Activated T-helper 1 cell treated with anti-CD3 and anti-CD28 coated beads, Interleukin-12 subunit alpha, Interleukin-12 subunit beta, Interleukin-2, Interleukin-4 antibody, amounts not matched to agents 30 ng/mL and 10 ng/mL and 1 ng/mL, durations not matched to agents 14 hours and 24 hours and 36 hours (primary cell): ENCODE measurements around the gene TRPM2. TPM values are rescaled to one million over a fixed set of nuclear protein-coding genes. Genes with fewer than 3 reads are reported as not detected.
"Not testable (repeated sequence)": the region's sequence is repeated elsewhere in the genome, so short reads cannot be mapped to it uniquely, and the experiment has no call there.

Experiments
- DNase-seq: peaks from one replicate; pipeline ENCODE4 v3.0.0; 2021; ENCODE audit warnings: low spot score
- H3K27ac Mint-ChIP-seq: one replicate; pipeline ENCODE4 v1.8.0; 2021; ENCODE audit warnings: mild to moderate bottlenecking, mixed read lengths
- H3K27me3 Mint-ChIP-seq: one replicate; pipeline ENCODE4 v1.8.0; 2022; ENCODE audit warnings: mild to moderate bottlenecking, moderate library complexity, mixed read lengths; ENCODE audit not compliant: insufficient read depth
- H3K36me3 Mint-ChIP-seq: one replicate; pipeline ENCODE4 v1.8.0; 2021; ENCODE audit warnings: low read depth, mixed read lengths
- H3K4me1 Mint-ChIP-seq: one replicate; pipeline ENCODE4 v1.8.0; 2021; ENCODE audit warnings: low read depth, mixed read lengths
- H3K4me3 Mint-ChIP-seq: one replicate; pipeline ENCODE4 v1.8.0; 2021; ENCODE audit warnings: mild to moderate bottlenecking, moderate library complexity, mixed read lengths
- H3K9me3 Mint-ChIP-seq: one replicate; pipeline ENCODE4 v1.8.0; 2021; ENCODE audit warnings: mixed read lengths
- intact Hi-C: fragments of 100-400 bp; cut with micrococcal nuclease; formaldehyde crosslinking; loops from one replicate; pipeline ENCODE4 v1.15.1; 2024
- total RNA-seq: library from RNA; stranded (reverse); gene quantifications from 2 replicates; pipeline ENCODE4 v1.2.3, GENCODE V29; 2022

TRPM2 gene
- total RNA-seq, 1 donor from 2014 or later, result 15.2 TPM

DNA sequence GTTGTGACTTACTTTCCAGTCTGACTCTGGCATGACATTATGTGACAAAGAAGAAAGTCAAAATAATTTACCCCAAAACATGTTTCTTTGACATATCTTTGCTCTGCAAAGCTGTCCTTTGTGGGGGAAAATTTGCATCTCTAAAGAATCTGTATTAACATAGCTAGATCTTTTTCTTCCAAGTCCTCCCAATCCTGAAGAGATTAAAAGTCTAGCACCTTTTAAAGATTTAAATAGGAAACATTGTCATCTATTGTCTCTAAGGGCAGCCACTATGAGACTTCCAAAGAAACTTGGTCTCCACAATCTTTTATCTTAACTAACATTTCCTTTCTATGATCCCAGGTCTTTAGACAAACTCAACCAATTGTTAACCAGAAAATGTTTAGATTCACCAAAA is 117.9 kb downstream of the TRPM2 start:
- Mint-ChIP-seq H3K4me3 (no peak overlapping the region), H3K36me3 (no peaks in the 10 kb centered on the region), H3K27me3 (no peaks in the 10 kb centered on the region), H3K4me1 (no peaks in the 10 kb centered on the region), H3K9me3 (no peaks in the 10 kb centered on the region), H3K27ac (no peak overlapping the region)
- DNase-seq, result no peak
- intact Hi-C loops, result no loop called here

DNA sequence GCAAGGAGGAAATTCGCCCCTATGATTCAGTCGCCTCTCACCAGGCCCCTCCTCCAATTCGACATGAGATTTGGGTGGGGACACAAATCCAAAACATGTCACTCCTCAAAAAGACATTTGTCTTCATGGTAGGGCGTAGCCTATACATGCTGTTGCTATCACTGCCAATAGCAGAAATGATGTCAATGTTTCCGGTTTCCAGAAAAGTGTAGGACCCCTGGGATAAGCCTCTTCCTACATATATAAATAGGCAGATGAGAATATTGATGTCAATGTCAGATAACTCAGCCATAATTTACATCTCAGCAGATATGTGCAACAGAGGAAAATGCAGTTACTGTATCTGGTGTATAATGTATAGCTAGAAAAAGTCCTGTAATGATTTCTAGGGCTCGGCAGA is 118.6 kb downstream of the TRPM2 start:
- H3K27me3 Mint-ChIP-seq, result no peaks in the 10 kb centered on the region
- no peaks in the 10 kb centered on the region for H3K36me3 Mint-ChIP-seq

DNA sequence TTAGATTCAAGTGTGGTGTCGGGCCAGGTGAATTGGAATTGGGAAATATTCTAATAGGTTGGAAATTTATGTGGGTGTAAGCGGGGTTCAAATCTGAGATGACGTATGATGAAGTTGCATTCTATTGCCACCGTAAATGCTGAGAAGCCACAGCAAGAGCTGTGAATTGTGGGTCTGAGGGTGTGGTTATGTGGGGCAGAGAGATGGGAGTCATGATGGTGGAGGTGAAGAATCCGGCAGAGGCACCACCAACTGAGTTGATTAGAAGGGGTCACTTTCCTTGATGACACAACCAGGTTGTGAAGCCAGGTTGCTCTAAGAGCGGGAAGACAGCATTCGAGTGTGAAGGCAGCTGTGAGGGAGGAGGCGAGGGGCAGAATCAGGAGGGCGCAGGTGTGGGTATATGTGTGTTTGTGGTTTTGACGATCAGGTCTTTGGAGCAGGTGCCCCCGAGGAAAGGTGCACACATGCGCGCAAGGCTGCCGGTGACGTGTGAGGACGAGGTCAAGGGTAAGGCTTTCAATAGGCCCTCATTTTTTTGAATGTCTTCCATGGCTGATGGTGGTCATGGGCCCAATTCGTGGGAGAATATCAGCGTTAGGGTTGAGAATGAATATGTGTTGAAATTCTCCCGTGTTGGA is 120.6 kb downstream of the TRPM2 start:
- no peak overlapping the region for H3K27ac Mint-ChIP-seq
- intact Hi-C loops, result no loop called here

More for the DNA sequence above, 118.6 kb downstream of the TRPM2 start:
- no peak overlapping the region for H3K4me3 Mint-ChIP-seq
- no peaks in the 10 kb centered on the region for H3K9me3 Mint-ChIP-seq
- H3K4me1 Mint-ChIP-seq, result no peaks in the 10 kb centered on the region
- H3K27ac Mint-ChIP-seq, result no peak overlapping the region
- DNase-seq, result no peak
- intact Hi-C loops, result no loop called here

DNA sequence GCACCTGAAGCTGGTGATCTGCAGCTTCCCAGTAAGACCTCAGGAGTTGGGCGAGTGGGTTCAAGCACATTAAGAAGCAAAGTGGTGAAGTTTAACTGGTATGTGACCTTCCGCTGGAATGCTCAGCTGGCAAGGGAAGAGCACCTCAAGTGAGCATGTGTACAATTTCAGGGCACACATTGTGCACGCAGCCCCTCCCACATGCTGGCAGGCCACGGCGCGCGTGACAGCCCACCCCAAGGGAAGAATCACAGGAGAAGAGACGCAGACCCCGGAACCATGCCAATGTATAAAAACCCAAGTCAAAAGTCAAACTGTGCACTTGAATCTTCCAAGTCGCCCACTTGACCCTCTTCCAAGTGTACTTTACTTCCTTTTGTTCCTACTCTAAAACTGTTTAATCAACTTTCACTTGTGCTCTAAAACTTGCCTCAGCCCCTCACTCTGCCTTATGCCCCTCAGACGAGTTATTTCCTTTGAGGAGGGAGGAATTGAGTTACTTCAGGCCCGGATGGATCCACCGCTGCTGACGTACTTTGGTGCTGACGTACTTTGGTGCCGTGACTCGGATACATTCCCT is 121.9 kb downstream of the TRPM2 start:
- intact Hi-C loops, result loop anchor here (5.0 kb wide), 1 partner anchor 123 kb away; the partner anchor contains the start of gene TRPM2
- Mint-ChIP-seq H3K9me3 (no peaks in the 10 kb centered on the region), H3K4me3 (no peak overlapping the region), H3K27me3 (peaks cover 3% of the 10 kb centered on the region), H3K27ac (no peak overlapping the region), H3K4me1 (peaks cover 12% of the 10 kb centered on the region), H3K36me3 (no peaks in the 10 kb centered on the region)
- no peak for DNase-seq

More for the DNA sequence above, 120.6 kb downstream of the TRPM2 start:
- no peaks in the 10 kb centered on the region for H3K9me3 Mint-ChIP-seq
- no peak for DNase-seq
- no peaks in the 10 kb centered on the region for H3K36me3 Mint-ChIP-seq
- H3K27me3 Mint-ChIP-seq, result peaks cover 3% of the 10 kb centered on the region
- peaks cover 4% of the 10 kb centered on the region for H3K4me1 Mint-ChIP-seq
- no peak overlapping the region for H3K4me3 Mint-ChIP-seq

DNA sequence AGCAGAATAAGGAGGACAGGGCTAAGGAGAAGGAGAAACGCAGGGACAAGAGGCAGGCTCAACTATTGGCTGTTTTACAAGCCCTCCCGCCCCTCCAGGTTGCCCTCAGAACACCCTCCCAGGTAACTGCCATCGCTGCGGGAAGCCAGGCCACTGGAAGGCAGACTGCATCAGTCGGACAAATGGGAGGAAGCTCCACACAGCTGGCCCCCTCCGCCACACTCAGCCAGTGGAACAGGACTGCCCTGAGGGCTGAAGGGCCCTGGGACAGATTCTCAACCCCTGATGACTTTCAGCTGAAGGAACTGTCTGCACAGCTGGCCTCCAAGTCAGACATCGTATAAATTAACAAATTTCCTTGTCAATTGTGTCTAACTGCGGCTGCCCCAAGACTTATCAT is 123.7 kb downstream of the TRPM2 start:
- Mint-ChIP-seq H3K27me3 (peaks cover 3% of the 10 kb centered on the region), H3K4me3 (no peak overlapping the region), H3K27ac (no peak overlapping the region), H3K9me3 (no peaks in the 10 kb centered on the region), H3K36me3 (no peaks in the 10 kb centered on the region), H3K4me1 (peaks cover 12% of the 10 kb centered on the region)
- intact Hi-C loops, result loop anchor here (5.0 kb wide), 1 partner anchor 125 kb away; the partner anchor contains the start of gene TRPM2
- DNase-seq, result no peak

DNA sequence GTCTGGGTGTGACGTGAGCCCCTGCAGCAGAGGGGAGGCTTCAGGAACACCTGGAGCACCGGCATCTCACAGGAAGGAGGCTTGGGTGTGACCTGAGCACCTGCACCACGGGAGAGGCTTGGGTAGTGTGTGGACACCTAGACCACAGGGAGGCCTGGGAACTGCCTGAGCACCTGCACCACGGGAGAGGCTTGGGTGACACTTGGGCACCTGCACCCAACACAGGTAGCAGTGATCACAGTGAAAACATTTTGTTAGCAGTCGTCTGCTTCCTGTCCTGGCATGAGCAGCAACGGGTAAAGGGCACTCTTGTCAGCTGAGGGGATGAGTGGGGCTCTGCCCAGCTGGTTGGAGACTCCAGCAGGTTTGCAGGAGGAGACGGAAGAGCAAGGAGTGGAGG is 124.3 kb downstream of the TRPM2 start:
- peaks cover 3% of the 10 kb centered on the region for H3K27me3 Mint-ChIP-seq
- no peaks in the 10 kb centered on the region for H3K9me3 Mint-ChIP-seq
- no peak for DNase-seq
- H3K4me1 Mint-ChIP-seq, result peaks cover 12% of the 10 kb centered on the region
- intact Hi-C loops, result loop anchor here (5.0 kb wide), 1 partner anchor 125 kb away; the partner anchor contains the start of gene TRPM2
- H3K4me3 Mint-ChIP-seq, result no peak overlapping the region
- no peaks in the 10 kb centered on the region for H3K36me3 Mint-ChIP-seq
- no peak overlapping the region for H3K27ac Mint-ChIP-seq

DNA sequence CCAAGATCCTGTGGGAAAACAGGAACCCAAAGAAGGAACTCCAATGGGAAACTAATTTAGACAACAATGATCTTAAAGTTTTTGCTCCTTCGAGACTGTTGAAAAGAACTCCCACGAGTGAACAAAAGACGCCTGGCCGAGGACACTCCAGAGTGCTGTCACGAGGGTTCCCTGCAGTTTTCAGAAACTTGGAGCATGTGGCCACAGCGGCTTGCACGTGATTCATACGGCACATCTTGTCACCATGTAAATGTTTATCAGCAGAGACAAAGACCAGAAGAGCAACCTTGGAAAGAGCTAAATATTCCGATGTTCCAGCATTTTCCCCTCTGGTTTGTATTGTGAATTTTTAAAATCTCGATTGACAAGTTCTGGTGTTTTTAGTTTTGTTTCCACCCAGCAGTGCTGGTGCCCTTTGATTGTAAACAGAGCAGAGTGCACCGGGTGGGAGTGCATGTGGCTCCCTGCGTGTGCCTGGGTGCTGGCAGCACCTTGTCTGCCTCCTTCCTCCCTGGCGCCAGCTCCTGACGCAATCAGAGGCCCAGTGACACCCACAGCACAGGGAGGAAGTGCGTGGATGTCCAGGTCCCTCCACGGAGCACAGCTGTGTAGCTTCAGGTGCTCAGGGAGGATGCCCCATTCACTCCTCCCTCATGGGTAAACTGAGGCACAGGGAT is 124.8 kb downstream of the TRPM2 start:
- no peak for DNase-seq
- H3K27ac Mint-ChIP-seq, result no peak overlapping the region
- intact Hi-C loops, result loop anchor here (5.0 kb wide), 1 partner anchor 126 kb away; the partner anchor contains the start of gene TRPM2
- H3K9me3 Mint-ChIP-seq, result no peaks in the 10 kb centered on the region
- no peak overlapping the region for H3K4me3 Mint-ChIP-seq
- H3K27me3 Mint-ChIP-seq, result peaks cover 3% of the 10 kb centered on the region
- no peaks in the 10 kb centered on the region for H3K36me3 Mint-ChIP-seq
- H3K4me1 Mint-ChIP-seq, result peaks cover 12% of the 10 kb centered on the region

DNA sequence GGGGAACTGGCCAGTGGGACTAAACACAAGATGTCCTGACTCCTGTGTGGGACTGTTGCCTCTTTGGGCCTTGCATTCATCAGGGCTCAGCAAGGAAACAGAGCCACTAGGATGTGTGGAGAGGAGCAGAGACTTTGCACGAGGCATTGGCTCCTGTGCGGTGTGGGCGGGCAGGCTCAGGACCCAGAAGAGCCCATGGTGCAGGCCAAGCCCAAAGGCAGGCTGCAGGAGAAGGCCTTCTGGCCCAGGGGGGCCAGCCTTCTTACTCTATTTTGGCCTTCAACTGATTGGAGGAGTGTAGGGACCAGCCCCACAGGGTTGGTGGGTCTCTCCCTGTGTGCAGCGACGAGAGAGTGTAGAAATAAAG is 125.4 kb downstream of the TRPM2 start:
- Mint-ChIP-seq H3K4me3 (no peak overlapping the region), H3K27ac (no peak overlapping the region), H3K36me3 (no peaks in the 10 kb centered on the region), H3K27me3 (peaks cover 3% of the 10 kb centered on the region), H3K9me3 (no peaks in the 10 kb centered on the region), H3K4me1 (peaks cover 12% of the 10 kb centered on the region)
- intact Hi-C loops, result loop anchor here (1.0 to 5.0 kb wide), 2 partner anchors 23 to 126 kb away; partner anchors contain the start of genes LRRC3 and TRPM2
- no peak for DNase-seq

DNA sequence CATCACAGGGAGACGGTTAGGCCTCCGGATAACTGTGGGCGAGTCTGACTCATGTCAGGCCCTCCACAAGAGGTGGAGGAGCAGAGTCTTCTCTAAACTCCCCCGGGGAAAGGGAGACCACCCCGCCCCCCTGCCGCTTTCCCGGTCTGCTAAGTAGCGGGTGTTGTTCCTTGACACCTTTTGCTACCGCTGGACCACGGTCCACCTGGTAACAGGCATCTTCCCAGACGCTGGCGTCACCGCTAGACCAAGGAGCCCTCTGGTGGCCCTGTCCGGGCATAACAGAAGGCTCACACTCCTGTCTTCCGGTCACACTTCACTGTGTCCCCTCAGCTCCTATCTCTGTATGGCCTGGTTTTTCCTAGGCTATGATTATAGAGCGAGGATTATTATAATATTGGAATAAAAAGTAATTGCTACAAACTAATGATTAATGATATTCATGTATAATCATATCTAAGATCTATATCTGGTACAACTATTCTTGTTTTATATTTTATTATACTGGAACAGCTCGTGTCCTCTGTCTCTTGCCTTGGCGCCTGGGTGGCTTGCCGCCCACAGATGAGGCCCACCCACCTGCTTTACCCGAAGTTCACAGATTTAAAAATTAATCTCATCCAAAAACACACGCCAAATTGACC is 126.3 kb downstream of the TRPM2 start:
- not testable (repeated sequence) for H3K27ac Mint-ChIP-seq, H3K9me3 Mint-ChIP-seq, H3K4me3 Mint-ChIP-seq, H3K27me3 Mint-ChIP-seq, H3K36me3 Mint-ChIP-seq
- intact Hi-C loops, result loop anchor here (1.0 to 5.0 kb wide), 2 partner anchors 24 to 127 kb away; partner anchors contain the start of genes LRRC3 and TRPM2
- H3K4me1 Mint-ChIP-seq, result peaks cover 12% of the 10 kb centered on the region
- DNase-seq, result peak; percentile 26

DNA sequence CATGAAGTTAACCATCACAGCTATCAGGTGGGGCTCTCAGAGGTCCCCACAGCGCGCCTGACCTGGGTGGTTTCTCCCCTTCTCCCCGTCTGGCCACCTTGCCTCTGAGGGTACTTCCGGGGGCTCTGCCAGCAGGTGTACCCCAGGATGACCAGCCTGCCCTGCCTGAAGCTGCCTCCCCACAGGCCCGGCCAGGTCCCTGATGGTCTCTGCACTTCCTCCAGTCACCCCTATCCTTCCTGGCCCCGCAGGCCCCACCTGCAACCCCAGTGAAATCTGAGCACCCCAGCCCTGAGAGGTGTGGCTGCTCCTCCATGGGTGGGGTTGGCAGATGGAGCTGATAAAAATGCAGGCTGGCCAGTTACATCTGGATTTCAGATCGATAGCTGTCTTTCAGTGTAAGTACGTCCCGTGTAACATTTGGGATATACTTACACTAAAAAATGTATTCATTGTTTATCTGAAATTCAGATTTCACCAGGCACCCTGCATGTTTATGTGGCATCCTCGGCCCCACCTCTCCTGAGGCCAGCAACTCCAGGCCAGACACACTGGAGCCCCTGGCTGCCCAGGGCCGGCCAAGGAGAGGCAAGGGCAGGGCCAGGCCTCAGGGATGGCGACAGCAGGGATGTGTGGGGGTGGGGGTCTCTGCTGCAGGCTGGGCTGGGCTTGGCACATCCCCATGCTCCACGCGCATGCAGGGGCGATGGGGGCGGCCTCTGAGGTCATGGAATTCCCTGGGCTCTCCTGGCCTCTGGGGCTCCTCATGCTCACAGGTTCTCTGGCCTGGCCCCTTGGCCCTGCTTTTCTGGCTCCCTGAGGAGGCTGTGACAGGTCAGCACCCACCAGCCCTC is 127.0 kb downstream of the TRPM2 start:
- no peak for DNase-seq
- Mint-ChIP-seq H3K36me3 (no peaks in the 10 kb centered on the region), H3K9me3 (no peaks in the 10 kb centered on the region), H3K4me1 (peaks cover 12% of the 10 kb centered on the region), H3K27ac (no peak overlapping the region), H3K4me3 (no peak overlapping the region), H3K27me3 (peaks cover 3% of the 10 kb centered on the region)
- intact Hi-C loops, result no loop called here

DNA sequence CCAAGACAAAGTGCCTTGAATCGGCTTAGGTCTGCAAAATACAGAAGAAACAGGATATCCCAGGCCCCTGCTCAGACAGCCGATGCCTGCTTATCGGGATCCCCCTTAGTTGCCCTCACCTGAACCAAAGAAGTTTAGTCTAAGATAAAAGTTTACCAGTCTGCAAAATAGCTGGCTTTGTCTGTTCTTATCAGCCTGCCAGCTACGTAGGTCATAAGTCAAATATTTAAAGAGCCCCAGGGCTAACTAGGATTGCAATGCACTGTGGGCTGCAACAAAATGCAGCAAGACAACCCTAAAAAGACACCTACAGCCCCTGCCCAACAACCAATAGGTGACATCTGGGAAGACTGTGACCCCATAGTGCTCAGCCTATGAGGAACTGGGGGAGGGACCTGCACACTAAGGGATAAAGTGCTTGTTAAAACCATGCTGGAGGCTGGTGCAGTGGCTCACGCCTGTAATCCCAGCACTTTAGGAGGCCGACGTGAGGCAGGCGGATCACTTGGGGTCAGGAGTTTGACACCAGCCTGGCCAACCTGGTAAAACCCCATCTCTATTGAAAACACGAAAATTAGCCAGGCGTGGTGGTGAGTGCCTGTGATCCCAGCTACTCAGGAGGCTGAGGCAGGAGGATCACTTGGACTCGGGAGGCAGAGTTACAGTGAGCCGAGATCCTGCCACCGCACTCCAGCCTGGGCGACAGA is 129.3 kb downstream of the TRPM2 start:
- H3K9me3 Mint-ChIP-seq, result no peaks in the 10 kb centered on the region
- peaks cover 4% of the 10 kb centered on the region for H3K27me3 Mint-ChIP-seq
- no peak for DNase-seq
- H3K4me3 Mint-ChIP-seq, result no peak overlapping the region
- intact Hi-C loops, result no loop called here
- H3K27ac Mint-ChIP-seq, result no peak overlapping the region
- no peaks in the 10 kb centered on the region for H3K36me3 Mint-ChIP-seq
- H3K4me1 Mint-ChIP-seq, result peaks cover 12% of the 10 kb centered on the region
